SH-SY5Y (cell line): Measurements from ENCODE around the gene AP5S1.

Experiments used
- GATA2 ChIP-seq: IDR thresholded peaks from 2 replicates; pipeline ENCODE4 v1.6.1; 2011; ENCODE audit warnings: mild to moderate bottlenecking, low read depth, low read length
- GATA3 ChIP-seq: IDR thresholded peaks from 2 replicates; pipeline ENCODE4 v1.6.1; 2011; ENCODE audit warnings: low read depth, mild to moderate bottlenecking, low read length, moderate library complexity

Gene AP5S1

DNA sequence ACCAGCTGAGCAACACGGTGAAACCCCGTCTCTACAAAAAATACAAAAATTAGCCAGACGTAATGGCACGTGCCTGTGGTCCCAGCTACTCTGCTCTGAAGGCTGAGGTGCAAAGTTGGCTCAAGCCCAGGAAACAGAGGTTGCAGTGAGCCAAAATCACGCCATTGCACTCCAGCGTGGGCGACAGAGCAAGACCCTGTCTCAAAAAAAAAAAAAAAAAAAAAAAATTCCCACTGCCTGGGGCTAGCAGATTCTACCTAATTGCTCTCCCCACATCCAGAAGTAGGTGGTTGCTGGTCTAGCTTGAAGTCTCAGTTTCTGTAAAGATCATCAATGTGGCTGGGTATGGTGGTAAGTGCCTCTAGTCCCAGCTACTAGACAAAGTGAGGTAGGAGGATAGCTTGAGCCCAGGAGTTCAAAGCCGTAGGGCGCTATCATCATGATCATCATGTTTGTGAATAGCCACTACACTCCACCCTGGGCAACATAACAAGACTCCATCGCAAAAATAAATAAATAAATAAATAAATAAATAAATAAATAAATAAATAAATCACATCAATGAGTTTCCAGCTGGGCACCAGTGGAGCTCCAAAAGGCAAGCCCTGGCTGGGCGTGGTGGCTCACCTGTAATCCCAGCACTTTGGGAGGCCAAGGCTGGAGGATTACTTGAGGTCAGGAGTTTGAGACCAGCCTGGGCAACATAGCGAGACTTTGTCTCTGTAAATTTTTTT, 6.3 kb upstream of the AP5S1 start:
- no peak for TF ChIP-seq GATA2
- no peak for TF ChIP-seq GATA3

DNA sequence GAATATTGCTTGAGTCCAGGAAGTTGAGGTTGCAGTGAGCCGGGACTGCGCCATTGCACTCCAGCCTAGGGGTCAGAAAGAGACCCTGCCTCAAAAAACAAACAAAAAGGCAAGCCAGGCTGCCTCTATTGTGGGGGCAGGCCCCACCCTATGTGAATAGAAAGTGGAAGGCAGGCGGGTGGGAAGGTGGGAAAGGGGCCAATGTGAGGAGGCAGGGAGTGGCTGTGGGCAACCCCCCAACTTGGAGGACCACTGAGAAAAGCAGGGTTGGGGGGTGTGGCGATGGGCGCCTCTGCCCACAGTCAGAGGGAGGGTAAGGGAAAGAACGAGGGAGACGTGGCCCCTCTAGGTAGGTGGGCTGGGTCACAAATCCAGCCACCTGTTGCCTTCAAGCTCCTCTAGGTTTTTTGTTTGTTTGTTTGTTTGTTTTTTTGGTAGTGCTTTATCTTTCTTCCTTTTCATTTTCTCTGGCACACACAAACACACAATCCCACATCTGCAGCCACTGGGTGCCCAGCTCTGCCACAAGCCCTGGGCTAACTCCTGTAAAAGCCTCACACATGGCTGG, 5.3 kb upstream of the AP5S1 start:
- TF ChIP-seq GATA3 (no peak), GATA2 (no peak)

DNA sequence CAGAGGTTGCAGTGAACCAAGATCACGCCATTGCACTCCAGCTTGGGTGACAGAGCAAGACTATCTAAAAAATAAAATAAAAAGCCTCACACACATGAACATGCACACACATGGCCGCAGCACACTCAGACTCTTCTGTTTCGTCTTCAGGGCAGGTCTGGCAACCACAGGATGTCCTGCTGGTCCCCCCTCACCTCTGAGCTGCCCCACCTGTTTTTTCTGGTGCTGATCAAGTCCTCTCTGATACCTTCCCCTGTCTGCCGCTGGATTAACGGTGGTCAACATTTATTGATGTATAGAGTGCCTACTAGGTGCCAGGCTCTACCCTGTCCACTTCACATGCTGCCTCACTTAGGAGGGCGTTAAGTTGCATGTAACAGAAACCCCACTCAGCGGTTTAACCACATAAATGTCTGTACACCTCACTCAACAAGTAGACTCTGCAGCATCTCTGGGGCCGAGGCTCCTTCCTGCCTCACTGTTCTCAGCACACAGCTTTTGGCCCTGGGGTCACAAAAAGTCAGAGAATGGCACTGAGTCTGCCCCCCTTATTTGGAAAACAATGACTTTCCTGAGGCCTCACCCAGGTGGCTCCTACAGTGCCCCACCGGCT, 4.5 kb upstream of the AP5S1 start:
- TF ChIP-seq GATA3 (no peak), GATA2 (no peak)

DNA sequence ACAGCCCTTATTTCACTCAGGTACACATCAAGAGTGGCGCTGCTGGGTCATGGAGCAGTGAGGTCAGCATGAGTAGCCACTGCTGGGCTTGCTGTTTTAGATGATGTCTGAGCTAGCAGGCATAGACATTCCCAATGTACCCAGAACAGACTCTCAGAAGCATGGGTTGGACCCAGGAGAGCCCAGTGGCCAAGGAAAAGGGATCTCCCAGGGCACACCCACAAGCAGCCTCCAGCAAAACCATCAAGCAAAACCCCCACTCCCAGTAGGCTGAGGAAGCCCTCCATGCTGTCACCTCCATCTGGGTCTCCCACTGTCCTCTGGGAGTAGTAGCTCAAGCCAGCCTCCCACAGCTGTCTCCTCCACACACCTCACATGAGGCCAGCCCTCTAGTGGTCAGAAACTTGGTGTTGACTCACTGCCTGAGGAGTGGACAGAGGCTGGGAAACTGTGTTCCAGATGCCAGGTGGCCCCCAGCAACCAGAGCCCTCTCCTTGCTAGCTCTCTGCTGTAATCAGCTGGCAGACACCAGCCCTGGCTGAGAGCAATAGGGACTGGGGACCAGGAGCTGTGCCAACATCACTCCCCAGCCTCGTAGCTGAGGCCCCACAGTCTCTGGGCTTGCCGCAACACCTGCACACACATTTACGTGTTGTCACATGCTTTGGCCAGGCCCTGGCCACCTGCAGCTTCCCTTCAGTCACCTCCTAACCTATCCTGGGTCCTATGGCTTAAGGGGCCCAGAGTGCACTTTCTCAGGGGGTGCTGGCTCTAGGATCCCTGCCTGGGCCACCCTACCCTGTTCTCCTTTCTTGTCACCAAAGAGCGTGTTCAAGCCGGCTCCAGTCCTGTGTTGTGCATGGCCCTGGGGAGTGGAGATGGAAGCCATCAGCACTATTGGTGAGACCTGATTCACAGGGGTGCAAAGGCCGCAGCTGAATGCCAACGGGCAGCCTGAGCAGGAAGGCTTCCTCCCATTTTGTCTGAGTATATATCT, 1.9 kb upstream of the AP5S1 start:
- no peak; the same call in 1 of the 2 replicates for TF ChIP-seq GATA2
- no peak for TF ChIP-seq GATA3

DNA sequence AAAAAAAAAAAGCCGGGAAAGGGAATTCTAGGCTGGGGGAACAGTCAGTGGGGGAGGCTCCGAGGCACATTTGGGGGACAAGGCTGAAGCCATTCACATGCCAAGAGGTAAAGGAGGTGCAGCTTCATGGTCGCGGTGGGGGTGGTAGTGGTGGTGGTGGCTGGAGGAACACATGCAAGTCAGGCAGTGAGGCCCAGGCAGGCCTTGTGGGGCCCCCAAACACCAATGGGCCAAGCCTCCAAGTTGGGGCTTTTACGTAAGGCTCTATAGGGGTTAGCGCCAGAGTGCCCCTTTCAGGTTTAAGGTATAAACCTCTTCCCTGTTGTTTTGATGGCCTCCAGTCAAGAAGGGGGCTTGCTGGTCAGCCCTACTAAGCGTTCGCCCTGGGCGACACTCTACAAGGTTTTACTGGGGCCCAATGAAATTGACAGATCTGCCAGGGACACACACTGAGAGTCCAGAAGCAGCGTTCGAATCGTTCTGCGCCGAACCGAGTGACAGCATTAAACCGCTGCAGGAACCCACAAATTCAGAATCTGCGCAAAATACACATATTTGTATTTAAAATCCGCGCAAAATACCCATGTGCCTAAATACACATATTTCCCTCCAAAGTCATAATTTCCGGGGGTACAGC, 818 bp upstream of the AP5S1 start:
- TF ChIP-seq GATA2: no peak
- TF ChIP-seq GATA3: no peak

DNA sequence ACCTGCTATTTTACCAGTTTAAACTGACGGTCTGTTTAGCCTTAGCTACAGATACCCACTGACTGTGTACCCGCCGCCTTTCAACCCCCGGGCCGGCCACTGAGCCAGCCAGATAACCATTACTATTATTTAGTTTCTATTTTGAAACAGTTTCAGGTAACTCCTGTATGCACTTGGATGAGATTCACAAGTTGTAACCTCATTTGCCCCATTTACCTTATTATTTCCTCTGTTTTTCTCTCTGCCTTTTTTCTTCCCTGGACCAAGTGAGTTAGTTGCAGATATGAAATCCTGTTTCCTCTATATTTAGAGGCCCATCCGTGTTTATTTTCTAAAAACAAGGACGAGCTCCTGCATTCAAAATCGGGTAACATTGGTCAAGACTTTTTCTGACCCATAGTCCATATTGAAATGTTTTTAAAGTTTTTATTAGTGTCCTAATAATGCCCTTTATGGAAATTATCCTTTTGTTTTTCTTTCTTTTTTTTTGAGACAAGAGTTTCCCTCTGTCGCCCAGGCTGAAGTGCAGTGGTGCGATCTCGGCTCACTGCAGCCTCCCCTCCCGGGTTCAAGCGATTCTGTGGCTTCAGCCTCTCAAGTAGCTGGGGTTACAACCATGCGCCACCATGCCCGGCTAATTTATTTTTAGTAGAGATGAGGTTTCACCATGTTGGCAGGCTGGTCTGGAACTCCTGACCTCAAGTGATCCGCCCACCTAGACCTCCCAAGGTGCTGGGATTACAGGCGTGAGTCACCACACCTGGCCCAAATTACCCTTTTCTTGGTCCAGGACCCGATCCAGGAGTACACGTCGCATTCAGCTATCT, 767 bp downstream of the AP5S1 start:
- no peak for TF ChIP-seq GATA3
- TF ChIP-seq GATA2: no peak

DNA sequence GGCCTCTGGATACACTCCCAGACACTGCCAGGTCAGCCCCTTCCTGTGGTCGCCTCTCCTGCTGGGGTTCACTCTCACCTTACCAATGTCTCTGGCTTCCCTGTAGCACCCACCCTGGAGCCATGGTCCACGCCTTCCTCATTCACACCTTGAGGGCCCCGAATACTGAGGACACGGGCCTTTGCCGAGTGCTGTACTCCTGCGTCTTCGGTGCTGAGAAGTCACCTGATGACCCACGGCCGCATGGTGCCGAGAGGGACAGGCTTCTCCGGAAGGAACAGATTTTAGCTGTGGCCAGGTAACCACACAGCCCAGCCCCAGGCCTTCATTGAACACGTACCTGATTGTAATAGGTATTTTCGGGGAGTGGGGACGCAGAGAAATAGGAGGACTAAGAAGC, 1.6 kb downstream of the AP5S1 start:
- TF ChIP-seq GATA2 (no peak), GATA3 (no peak)

DNA sequence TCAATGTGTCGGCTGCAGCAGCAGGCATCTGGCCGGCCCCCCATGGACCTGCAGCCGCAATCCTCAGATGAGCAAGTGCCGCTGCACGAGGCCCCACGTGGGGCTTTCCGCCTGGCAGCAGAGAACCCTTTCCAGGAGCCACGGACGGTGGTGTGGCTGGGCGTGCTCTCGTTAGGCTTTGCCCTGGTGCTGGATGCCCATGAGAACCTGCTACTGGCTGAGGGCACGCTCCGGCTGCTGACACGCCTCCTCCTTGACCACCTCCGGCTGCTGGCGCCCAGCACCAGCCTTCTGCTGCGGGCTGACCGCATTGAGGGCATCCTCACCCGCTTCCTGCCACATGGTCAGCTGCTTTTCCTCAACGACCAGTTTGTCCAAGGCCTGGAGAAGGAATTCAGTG, 3.5 kb downstream of the AP5S1 start:
- no peak for TF ChIP-seq GATA2
- no peak for TF ChIP-seq GATA3

DNA sequence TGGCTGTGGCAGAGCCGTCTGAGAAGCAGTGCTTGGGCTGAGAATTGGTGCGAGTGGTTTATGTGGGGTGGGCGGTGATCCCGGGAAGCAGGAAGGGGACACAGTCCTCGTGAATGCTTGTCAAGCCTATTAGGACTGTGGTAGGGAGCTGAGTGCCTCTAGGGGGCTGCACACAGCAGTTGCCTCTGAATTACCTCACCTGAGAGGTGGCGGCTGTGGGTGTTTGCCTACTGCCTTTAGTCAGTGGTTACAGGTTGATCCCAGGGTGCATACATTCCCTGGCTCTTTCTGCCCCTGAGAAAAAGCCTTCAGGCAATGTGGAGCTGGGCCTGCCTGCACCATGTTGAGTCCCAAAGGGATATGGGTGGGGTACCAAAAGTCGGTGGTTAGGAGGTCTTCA, 5.2 kb downstream of the AP5S1 start:
- TF ChIP-seq GATA2 (no peak), GATA3 (no peak)

DNA sequence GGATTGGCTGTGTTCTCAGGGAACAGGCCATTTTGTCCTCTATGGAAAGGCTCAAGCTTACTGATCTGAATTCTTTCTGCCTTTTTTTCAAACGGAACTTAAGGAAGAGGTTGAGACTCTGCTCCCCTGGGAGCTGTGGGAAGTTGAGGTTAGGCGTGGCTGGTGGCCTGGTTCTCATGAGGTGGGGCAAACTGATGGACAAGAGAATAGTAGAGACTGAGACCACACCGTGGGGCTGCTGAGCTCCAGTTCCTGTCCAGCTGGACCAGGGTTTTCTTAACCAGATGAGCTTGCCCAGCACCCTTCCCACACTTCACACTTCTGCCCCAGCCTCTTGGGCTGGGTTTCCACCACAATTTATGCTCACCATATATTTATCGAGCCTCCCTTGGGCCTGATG, 6.1 kb downstream of the AP5S1 start:
- TF ChIP-seq GATA3: no peak
- TF ChIP-seq GATA2: no peak

DNA sequence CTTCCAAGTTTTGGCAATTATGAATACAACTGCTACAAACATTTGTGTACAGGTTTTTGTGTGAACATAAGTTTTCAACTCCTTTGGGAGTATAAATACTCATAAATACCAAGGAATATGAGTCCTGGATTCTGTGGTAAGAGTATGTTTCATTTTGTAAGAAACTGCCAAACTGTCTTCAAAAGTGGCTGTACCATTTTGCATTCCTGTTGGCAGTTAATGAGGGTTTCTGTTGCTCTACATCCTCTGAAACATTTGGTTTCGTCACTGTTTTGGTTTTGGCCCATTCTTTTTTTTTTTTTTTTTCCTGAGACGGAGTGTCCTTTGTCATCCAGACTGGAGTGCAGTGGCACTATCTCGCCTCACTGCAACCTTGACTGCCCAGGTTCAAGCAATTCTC, 8.5 kb downstream of the AP5S1 start:
- TF ChIP-seq GATA3 (no peak), GATA2 (no peak)

DNA sequence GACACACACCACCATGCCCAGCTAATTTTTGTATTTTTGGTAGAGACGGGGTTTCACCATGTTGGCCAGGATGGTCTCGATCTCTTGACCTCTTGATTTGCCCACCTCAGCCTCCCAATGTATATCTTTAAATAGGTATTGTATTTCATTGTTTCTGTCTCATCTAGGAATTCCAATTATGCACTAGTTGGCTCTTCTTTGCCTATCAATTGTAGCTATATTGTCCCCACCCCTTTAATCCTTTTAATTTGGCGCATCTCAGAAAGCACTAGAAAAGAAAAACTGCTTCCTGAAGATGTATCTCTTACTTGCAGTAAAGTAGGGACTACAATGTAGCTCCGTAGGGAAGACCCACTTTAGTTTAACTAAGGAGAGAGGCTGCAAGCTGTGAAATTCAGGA, 15.8 kb downstream of the AP5S1 start:
- TF ChIP-seq GATA3 (no peak), GATA2 (no peak)

DNA sequence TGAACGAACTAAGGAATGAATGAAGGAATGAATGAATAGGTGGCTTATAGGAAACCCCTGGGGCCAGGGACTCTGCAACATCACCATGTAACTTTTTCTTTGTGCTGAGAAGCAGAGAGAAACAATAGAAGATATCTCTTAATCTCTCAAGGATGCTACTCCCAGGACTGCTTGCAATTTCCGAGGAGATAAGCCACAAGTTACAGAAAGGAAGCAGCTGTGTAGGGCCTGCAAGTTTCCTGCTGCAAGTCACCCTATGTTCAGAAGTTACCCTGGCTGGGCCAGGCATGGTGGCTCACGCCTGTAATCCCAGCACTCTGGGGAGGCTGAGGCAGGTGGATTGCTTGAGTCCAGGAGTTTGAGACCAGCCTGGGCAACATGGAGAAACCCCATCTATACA, 19.0 kb downstream of the AP5S1 start:
- TF ChIP-seq GATA3 (no peak), GATA2 (no peak)
